T-helper 1 cell treated with Interleukin-12 subunit alpha and Interleukin-12 subunit beta and Interleukin-4 antibody, amounts not matched to agents 30 μg/mL and 1 μg/mL, for 36 hours (primary cell): ENCODE measurements around the gene ITIH6.
"Not testable (repeated sequence)": the region's sequence is repeated elsewhere in the genome, so short reads cannot be mapped to it uniquely, and the experiment has no call there.

ENCODE experiments used
- H3K27ac Mint-ChIP-seq: one replicate; pipeline ENCODE4 v1.8.0; 2021; ENCODE audit warnings: mild to moderate bottlenecking, mixed read lengths
- H3K27me3 Mint-ChIP-seq: one replicate; pipeline ENCODE4 v1.8.0; 2021; ENCODE audit warnings: low read depth, mixed read lengths
- H3K36me3 Mint-ChIP-seq: one replicate; pipeline ENCODE4 v1.8.0; 2021; ENCODE audit warnings: low read depth, mixed read lengths
- H3K4me1 Mint-ChIP-seq: one replicate; pipeline ENCODE4 v1.8.0; 2021; ENCODE audit warnings: low read depth, mixed read lengths
- H3K4me3 Mint-ChIP-seq: one replicate; pipeline ENCODE4 v1.8.0; 2021; ENCODE audit warnings: mild to moderate bottlenecking, moderate library complexity, mixed read lengths
- H3K9me3 Mint-ChIP-seq: one replicate; pipeline ENCODE4 v1.8.0; 2021; ENCODE audit warnings: mixed read lengths

The ITIH6 gene

GRCh38 chrX:54798137-54798536, at the start of gene ITIH6:
Gene ITIH6, minus strand, starts transcription at chrX:54798255. Its CDS starts 45 bp downstream, at chrX:54798210.
- H3K36me3 Mint-ChIP-seq = no peaks in the 10 kb centered on the region
- H3K4me3 Mint-ChIP-seq = no peak within 1 kb of the TSS

DNA sequence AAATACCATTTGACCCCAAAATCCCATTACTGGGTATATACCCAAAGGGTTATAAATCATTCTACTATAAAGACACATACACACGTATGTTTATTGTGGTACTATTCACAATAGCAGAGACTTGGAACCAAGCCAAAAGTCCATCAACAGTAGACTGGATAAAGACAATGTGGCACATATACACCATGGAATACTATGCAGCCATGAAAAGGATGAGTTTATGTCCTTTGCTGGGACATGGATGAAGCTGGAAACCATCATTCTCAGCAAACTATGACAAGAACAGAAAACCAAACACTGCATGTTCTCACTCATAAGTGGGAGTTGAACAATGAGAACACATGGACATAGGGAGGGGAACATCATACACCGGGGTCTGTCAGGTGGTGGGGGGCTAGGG, 49.6 kb upstream of the ITIH6 start:
- H3K9me3 Mint-ChIP-seq, H3K27me3 Mint-ChIP-seq, H3K36me3 Mint-ChIP-seq, H3K4me3 Mint-ChIP-seq, H3K4me1 Mint-ChIP-seq, H3K27ac Mint-ChIP-seq: not testable (repeated sequence)

More at GRCh38 chrX:54798137-54798536, at the start of gene ITIH6:
- H3K4me1 Mint-ChIP-seq = no peaks in the 10 kb centered on the region
- peaks cover 5% of the 10 kb centered on the region for H3K27me3 Mint-ChIP-seq
- no peak within 1 kb of the TSS for H3K27ac Mint-ChIP-seq
- H3K9me3 Mint-ChIP-seq = no peaks in the 10 kb centered on the region

- Mint-ChIP-seq H3K36me3 (no peaks in the 10 kb centered on the region), H3K4me1 (peaks cover 2% of the 10 kb centered on the region), H3K9me3 (no peaks in the 10 kb centered on the region), H3K4me3 (no peak overlapping the region), H3K27ac (no peak overlapping the region), H3K27me3 (no peaks in the 10 kb centered on the region)
Observed at GRCh38 chrX:54843050-54843449, 45.0 kb upstream of the ITIH6 start.

- Mint-ChIP-seq H3K9me3 (no peaks in the 10 kb centered on the region), H3K27ac (no peak overlapping the region), H3K36me3 (no peaks in the 10 kb centered on the region), H3K27me3 (no peaks in the 10 kb centered on the region), H3K4me3 (no peak overlapping the region), H3K4me1 (peaks cover 2% of the 10 kb centered on the region)
Observed at GRCh38 chrX:54842607-54843006, 44.6 kb upstream of the ITIH6 start.

DNA sequence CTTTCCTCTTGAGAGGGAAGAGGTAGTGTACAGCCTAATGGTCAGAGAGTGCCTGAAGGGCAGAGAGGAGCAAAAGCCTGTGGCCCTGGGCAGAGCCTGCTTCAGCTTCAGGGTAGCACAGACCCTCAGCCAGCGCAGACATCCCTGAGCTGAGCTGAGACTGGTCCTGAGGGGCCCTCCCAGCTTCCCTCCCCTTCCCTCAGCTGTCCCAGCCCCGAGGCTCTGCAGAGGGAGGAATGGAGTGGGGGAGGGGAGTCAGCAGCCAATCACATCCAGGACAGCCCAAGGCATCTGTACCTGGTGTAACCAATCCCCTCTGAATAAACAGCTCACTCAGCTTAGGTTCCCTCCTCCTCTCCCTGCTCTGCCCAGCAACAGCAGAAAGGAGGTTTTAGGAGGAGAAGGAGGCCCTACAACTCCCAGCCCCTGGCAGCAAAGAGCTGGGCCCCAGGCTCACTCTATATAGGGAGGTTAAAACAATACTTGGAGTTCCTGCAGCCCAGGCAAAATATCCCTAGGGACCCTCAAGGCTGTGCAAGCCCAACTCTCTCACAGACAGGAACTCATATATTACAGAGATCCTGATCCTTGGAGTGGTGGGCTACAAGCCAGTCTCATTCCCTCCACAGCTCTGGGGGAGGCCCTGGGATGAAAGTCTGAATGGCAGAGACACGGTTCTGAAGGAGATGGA, 43.3 kb upstream of the ITIH6 start:
- not testable (repeated sequence) for H3K36me3 Mint-ChIP-seq, H3K4me1 Mint-ChIP-seq, H3K27ac Mint-ChIP-seq, H3K9me3 Mint-ChIP-seq, H3K4me3 Mint-ChIP-seq, H3K27me3 Mint-ChIP-seq

DNA sequence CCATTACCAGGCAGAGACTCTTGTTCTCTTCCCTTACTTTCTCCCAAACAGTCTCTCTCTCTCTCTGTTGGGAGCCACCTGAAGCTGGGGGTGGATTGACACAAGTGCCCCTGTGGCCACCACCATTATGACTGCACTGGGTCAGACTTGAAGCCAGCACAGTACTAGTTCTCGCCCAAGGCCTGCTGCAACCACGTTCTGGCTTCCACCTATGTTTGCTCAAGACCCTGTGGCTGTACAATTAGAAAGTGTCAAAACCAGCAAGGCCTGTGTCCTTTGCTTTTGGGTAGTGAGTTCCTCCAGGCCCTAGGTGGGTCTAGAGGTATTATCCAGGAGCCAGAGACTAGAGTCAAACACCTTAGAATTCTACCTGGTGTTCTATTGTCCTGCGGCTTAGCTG, 40.5 kb upstream of the ITIH6 start:
- H3K4me1 Mint-ChIP-seq = peaks cover 2% of the 10 kb centered on the region
- peaks cover 17% of the 10 kb centered on the region for H3K27me3 Mint-ChIP-seq
- H3K27ac Mint-ChIP-seq = no peak overlapping the region
- H3K4me3 Mint-ChIP-seq = no peak overlapping the region
- no peaks in the 10 kb centered on the region for H3K9me3 Mint-ChIP-seq
- no peaks in the 10 kb centered on the region for H3K36me3 Mint-ChIP-seq

DNA sequence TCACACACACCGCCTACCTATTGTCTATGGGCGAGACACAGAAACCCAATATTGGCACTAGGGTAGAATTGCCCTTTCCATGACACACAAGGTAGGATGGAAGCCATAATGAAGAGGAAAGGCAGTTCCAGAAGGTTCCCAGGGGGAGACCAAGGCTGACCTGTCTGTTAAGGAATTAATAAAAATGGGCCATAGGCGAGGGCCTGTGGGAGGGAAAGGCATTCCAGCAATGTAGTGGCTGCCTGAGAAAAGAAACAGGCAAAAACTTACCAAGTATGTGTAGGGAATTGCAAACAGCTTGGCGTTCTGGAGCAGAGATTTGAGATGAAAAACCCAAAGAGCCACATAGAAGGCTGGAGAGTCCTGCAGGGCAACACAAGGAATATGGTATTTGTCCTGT, 28.5 kb upstream of the ITIH6 start:
- no peak overlapping the region for H3K4me3 Mint-ChIP-seq
- no peaks in the 10 kb centered on the region for H3K27me3 Mint-ChIP-seq
- H3K4me1 Mint-ChIP-seq = no peaks in the 10 kb centered on the region
- no peak overlapping the region for H3K27ac Mint-ChIP-seq
- H3K9me3 Mint-ChIP-seq = no peaks in the 10 kb centered on the region
- H3K36me3 Mint-ChIP-seq = no peaks in the 10 kb centered on the region

DNA sequence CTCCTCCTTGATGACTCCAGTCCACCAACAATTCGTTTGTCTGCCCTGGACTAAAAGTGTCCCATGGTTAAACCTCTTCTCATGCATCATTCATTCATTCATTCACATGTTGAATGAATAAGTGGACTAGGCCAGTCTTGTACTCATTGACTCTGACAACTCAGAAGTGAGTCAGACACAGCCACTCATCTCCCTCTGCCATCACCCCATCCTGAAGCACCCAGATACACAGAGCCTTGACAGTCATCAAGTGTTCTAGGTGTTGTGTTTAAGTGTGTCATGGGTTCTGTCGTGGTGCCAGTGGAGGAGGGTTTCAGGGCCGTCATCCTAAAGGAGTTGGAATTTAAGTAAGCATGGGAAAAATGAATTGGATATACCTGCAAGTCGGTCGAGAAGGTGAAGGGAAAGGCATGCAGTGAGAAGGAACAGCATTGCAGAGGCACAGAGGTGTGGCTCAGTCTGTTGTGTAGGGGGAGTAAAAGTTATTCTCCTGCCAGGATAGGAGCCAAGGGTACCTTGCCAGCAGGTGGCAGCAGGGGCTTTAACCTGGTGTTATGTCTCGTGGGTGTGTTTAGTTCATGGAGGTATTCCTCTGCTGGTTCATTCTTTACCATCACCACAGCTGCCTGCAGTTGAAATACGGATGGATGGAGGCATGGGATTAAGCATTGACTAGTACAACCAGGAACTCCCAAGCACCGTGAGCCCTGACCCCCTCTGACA, 27.8 kb upstream of the ITIH6 start:
- H3K4me1 Mint-ChIP-seq = no peaks in the 10 kb centered on the region
- H3K27me3 Mint-ChIP-seq = no peaks in the 10 kb centered on the region
- no peak overlapping the region for H3K4me3 Mint-ChIP-seq
- H3K36me3 Mint-ChIP-seq = no peaks in the 10 kb centered on the region
- no peaks in the 10 kb centered on the region for H3K9me3 Mint-ChIP-seq
- no peak overlapping the region for H3K27ac Mint-ChIP-seq

- Mint-ChIP-seq H3K9me3 (no peaks in the 10 kb centered on the region), H3K27me3 (no peaks in the 10 kb centered on the region), H3K27ac (no peak overlapping the region), H3K4me1 (no peaks in the 10 kb centered on the region), H3K4me3 (no peak overlapping the region), H3K36me3 (no peaks in the 10 kb centered on the region)
Observed at GRCh38 chrX:54824722-54825121, 26.7 kb upstream of the ITIH6 start.

DNA sequence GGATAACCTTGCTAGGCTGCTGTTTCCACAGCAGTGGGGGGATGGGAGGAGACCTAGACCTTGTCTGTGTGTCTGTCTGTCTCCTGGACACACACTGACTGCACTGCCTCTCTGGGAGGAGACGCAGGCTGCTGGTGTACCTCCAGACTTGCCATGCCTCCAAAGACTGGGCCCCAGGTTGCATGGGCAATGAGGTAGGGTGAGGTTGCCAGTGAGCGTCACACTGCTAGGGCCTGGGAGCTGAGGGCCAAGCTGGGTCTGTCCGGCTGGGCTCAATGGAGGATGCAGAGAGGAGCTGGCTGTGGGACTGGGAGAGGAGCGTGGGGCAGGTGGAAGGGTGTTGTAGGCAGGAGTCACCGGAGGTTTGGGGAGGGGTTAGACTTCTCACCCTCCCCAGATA, 26.1 kb upstream of the ITIH6 start:
- Mint-ChIP-seq H3K9me3 (no peaks in the 10 kb centered on the region), H3K4me3 (no peak overlapping the region), H3K36me3 (no peaks in the 10 kb centered on the region), H3K27ac (no peak overlapping the region), H3K27me3 (no peaks in the 10 kb centered on the region), H3K4me1 (peaks cover 1% of the 10 kb centered on the region)

- Mint-ChIP-seq H3K4me3 (no peak overlapping the region), H3K27ac (no peak overlapping the region), H3K9me3 (no peaks in the 10 kb centered on the region), H3K36me3 (peaks cover 2% of the 10 kb centered on the region), H3K4me1 (peaks cover 3% of the 10 kb centered on the region), H3K27me3 (no peaks in the 10 kb centered on the region)
Observed at GRCh38 chrX:54821310-54821709, 23.3 kb upstream of the ITIH6 start.

DNA sequence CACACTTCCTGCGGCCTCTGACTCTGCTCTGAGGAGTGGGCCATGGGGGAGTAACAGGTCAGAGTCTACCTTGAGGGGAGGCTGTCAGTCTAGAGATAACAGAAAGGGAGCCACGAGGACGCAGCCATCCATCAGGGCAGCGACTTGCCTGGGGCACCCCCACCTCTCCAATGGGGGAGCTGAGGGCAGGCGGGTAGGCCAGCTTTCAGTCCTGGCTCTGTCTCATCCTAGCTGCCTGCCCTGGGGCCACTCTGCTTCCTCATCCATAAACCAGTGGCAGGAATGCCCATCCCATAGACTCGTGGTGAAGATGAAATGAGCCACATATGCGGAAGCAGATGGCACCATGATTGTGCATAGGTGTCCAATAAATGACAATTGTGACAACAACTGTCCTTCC, 22.7 kb upstream of the ITIH6 start:
- Mint-ChIP-seq H3K27ac (no peak overlapping the region), H3K4me1 (peaks cover 3% of the 10 kb centered on the region), H3K4me3 (no peak overlapping the region), H3K27me3 (no peaks in the 10 kb centered on the region), H3K36me3 (peaks cover 6% of the 10 kb centered on the region), H3K9me3 (no peaks in the 10 kb centered on the region)

DNA sequence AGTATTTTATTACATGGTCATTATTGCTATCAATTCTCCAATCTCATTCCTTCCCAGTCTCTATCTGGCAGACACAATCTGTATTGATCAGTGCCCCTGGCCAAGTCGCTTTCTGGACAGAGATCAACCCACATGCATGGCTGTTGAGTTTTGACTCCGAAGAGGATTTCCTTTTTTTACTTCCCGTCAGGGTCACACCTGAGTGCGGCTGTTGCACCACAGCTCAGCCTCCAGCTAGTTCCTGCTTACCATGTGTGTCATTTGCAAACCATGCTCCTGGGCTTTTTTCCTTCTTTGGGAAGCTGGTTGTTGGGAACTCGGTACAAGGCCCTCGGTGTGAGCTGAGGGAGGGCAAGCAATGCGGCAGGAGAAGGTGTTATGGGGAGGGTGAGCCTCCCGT, 21.1 kb upstream of the ITIH6 start:
- Mint-ChIP-seq H3K4me1 (peaks cover 3% of the 10 kb centered on the region), H3K36me3 (peaks cover 11% of the 10 kb centered on the region), H3K27me3 (no peaks in the 10 kb centered on the region), H3K27ac (no peak overlapping the region), H3K9me3 (no peaks in the 10 kb centered on the region), H3K4me3 (no peak overlapping the region)

DNA sequence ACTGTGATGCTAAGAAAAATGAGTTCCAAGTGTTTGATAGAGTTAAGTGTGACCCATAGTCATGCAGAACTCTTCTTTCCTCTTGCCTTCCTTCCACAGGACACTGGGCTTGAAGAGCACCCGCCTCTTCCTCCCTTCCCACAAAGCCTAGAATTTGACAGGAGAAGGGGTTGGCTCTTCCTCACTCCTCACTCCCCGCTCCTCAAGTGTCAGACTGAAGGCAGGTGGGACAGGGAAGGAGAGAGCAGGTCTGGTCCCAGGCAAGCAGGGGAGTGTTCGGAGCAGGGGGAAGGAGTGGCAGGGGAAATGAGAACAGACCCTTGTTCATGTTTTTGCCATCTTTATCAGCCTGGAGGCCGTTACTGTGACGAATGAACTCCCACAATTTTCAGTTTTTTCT, 20.2 kb upstream of the ITIH6 start:
- Mint-ChIP-seq H3K36me3 (peaks cover 20% of the 10 kb centered on the region), H3K4me1 (peaks cover 3% of the 10 kb centered on the region), H3K27me3 (no peaks in the 10 kb centered on the region), H3K9me3 (no peaks in the 10 kb centered on the region), H3K27ac (no peak overlapping the region), H3K4me3 (no peak overlapping the region)

DNA sequence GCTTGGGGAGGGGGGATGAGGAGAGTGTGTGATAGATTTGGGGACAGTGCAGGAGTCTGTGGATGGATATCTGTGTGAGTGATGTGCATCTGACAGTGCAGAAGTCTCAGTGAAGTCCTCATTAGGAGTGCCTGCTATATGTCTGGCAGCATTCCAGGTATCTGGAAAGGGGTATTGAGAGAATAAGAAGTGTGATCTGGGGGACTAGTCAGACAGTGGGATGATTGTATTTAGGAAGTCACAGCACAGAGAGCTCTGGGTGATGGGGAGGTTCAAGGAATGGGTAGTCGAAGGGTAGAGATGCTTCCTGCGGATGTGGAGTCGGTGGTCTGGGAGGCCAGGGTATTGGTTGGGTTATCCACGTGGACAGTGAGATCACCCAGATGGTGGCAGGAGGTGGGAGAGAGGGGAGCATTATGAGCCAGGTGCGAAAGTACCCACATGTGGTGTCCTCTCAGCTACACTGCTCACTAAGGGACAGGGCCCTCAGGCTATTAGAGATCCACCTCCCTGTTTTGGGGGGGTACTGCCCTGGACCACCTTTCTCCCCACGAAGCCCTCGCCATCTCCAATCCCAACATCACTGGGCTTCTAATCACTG, 19.3 kb upstream of the ITIH6 start:
- no peak overlapping the region for H3K27ac Mint-ChIP-seq
- no peak overlapping the region for H3K4me3 Mint-ChIP-seq
- H3K27me3 Mint-ChIP-seq = no peaks in the 10 kb centered on the region
- peaks cover 20% of the 10 kb centered on the region for H3K36me3 Mint-ChIP-seq
- peaks cover 3% of the 10 kb centered on the region for H3K4me1 Mint-ChIP-seq
- H3K9me3 Mint-ChIP-seq = no peaks in the 10 kb centered on the region
